ENCODE results near the gene BMF. TPM values are rescaled to one million over a fixed set of nuclear protein-coding genes. Genes with fewer than 3 reads are reported as not detected.

Gene BMF
- total and polyA plus RNA-seq, 7 donors: 0.65 to 7.2 (median 3.4) TPM

DNA sequence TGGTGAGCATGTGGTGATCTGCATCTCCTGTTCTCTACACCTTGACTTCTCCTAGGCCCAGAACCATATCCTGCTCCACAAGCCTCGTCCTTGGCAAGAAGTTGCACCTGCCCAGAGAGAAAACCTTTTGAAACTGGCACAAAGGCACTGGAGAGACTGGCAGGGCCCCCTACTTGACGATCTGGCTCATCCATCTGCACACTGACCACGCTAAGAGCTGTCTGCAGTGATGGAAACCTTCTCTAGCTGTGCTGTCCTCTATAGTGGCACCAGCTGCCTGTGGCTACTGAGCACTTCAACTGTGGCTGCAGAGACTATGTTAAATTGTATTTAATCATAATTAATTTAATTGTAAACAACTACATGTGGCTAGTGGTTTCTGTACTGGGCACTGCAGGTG, 43.5 kb downstream of the BMF start:
- ATAC-seq: no peak
- intact Hi-C loops (cut with DNase I): loop anchor here (5.0 kb wide), 2 partner anchors 37 to 87 kb away; no protein-coding TSS in a partner anchor
- TF ChIP-seq, protein P1, sequence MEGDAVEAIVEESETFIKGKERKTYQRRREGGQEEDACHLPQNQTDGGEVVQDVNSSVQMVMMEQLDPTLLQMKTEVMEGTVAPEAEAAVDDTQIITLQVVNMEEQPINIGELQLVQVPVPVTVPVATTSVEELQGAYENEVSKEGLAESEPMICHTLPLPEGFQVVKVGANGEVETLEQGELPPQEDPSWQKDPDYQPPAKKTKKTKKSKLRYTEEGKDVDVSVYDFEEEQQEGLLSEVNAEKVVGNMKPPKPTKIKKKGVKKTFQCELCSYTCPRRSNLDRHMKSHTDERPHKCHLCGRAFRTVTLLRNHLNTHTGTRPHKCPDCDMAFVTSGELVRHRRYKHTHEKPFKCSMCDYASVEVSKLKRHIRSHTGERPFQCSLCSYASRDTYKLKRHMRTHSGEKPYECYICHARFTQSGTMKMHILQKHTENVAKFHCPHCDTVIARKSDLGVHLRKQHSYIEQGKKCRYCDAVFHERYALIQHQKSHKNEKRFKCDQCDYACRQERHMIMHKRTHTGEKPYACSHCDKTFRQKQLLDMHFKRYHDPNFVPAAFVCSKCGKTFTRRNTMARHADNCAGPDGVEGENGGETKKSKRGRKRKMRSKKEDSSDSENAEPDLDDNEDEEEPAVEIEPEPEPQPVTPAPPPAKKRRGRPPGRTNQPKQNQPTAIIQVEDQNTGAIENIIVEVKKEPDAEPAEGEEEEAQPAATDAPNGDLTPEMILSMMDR (IDR thresholded peaks at IDR 0.05): no peak
- Histone ChIP-seq H3K9me3 (no peaks in the 10 kb centered on the region), H3K27me3 (ENCODE audit: insufficient read depth in 3 of 3, low read length in 2 of 3) (no peaks in the 10 kb centered on the region), H3K4me3 (no peak overlapping the region), H3K27ac (no peak overlapping the region), H3K4me1 (peaks cover 44% of the 10 kb centered on the region), H3K36me3 (ENCODE audit: insufficient read depth in 1 of 2, low read depth in 1 of 2) (no peaks in the 10 kb centered on the region)
- WGBS, 3 donors: 84 to 90% (median 85%) methylated on average over 3 of the region's 3 CpGs
- DNase-seq: no peak

DNA sequence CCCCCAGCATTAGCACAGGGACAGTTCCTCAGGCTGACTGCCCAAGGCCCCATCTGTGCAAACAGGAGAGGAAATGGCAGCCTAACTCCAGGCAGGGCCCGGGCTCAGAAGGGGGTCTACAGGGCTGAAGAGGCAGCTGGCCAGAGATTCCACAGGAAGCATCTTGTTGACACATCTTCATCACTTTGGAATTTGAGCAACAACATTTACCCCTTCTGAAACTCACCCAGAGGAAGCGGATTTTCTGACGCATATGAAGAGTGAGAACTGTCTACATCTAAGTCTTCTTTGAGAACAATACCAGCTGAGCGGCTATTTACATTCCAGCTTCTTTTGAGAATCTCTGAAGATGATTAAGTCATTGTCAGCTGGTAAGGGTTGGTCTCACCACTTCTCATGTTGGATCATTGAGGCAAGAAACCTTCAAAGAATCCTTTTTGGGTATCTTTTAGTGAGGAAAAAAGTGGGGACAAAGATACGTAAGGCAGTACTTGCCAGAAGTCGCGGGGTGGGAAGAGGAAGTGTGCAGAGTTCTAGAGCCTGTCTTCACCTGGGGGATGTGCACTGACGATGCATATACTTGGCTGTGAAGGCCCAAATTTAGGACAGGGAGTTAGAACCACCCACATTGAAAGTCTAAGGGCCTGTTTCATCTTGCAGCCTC, 44.3 kb downstream of the BMF start:
- intact Hi-C loops (cut with DNase I): no loop called here
- 77 to 82% (median 81%) methylated on average over 8 of the region's 8 CpGs for WGBS, 3 donors

DNA sequence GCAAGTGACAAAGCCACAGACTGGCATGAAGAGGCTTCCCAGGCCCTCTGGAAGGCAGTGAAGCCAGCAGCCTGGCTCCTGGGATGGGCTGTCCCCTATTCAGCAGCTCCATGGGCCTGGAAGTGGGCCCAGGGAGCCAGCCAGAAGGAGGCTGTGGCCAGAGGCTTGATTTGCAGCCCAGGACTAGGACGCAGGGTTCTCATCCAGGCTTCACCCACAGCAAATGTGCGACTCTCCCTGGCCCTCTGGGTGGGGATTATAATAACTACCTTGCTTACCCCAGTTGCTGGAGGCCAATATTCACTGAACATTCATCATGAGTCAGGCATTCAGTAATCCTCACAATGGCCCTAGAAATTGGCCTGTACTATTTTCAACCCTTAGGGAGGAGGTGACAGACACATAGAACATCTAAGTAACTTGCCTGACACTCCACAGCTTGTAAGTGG, 45.1 kb downstream of the BMF start:
- WGBS, 3 donors: 22 to 35% (median 29%) methylated on average over 2 of the region's 2 CpGs
- intact Hi-C loops (cut with DNase I): no loop called here
- peak; percentile 93 to 97 (median 96) for ATAC-seq
- H3K36me3 ChIP-seq (ENCODE audit: insufficient read depth in 1 of 2, low read depth in 1 of 2): no peaks in the 10 kb centered on the region
- H3K9me3 ChIP-seq: no peaks in the 10 kb centered on the region
- H3K4me3 ChIP-seq: no peak overlapping the region
- no peaks in the 10 kb centered on the region for H3K27me3 ChIP-seq (ENCODE audit: insufficient read depth in 3 of 3, low read length in 2 of 3)
- TF ChIP-seq, protein P1 (IDR thresholded peaks at IDR 0.05): no peak
- peaks cover 31% of the 10 kb centered on the region for H3K4me1 ChIP-seq
- peak; percentile 69 to 90 for DNase-seq
- peak overlapping the region; percentile 79 for H3K27ac ChIP-seq

More for the DNA sequence above, 44.3 kb downstream of the BMF start:
- H3K27ac ChIP-seq: peak overlapping the region; percentile 79
- no peaks in the 10 kb centered on the region for H3K27me3 ChIP-seq (ENCODE audit: insufficient read depth in 3 of 3, low read length in 2 of 3)
- DNase-seq (no peak), ATAC-seq (no peak)
- H3K9me3 ChIP-seq: no peaks in the 10 kb centered on the region
- no peaks in the 10 kb centered on the region for H3K36me3 ChIP-seq (ENCODE audit: insufficient read depth in 1 of 2, low read depth in 1 of 2)
- peaks cover 36% of the 10 kb centered on the region for H3K4me1 ChIP-seq
- H3K4me3 ChIP-seq: no peak overlapping the region
- TF ChIP-seq, protein P1 (IDR thresholded peaks at IDR 0.05): no peak

DNA sequence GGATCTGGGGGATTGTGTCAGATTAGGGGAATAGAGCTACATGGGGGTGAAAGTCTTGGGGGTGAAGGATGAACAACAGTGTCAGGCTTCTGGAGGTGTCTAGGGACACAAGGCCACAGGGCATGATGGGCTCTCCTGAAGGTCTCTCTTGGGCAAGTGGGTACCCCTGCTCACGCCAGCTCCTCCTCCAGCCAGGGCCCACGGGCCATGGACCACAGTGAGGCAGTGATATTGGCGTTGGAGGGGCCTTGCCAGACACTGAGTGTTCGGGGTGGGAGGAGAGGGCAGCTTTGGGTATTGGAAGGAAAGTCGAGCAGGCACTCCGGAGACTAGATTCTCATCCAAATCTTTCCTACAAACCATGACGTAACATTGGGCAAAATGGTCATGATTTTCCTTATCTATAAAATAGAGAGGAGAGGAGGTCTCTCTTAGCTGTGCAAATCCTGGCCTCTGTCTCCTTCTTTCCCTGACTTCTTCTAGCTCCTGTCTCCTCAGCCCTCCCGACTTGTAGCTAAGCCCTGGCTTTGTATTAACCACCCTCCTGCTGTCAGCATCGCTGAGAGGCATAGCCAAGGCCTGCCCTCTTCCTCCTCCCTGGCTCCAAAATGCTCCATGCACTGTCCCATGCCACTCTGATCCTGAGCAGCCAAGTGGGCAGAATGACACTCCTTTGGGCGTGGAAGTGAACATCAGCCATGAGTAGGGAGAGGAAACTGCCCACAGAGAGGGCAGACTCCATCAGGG, 45.7 kb downstream of the BMF start:
- Histone ChIP-seq H3K9me3 (no peaks in the 10 kb centered on the region), H3K27ac (peak overlapping the region; percentile 79), H3K36me3 (ENCODE audit: insufficient read depth in 1 of 2, low read depth in 1 of 2) (no peaks in the 10 kb centered on the region), H3K27me3 (ENCODE audit: insufficient read depth in 3 of 3, low read length in 2 of 3) (no peaks in the 10 kb centered on the region), H3K4me3 (no peak overlapping the region), H3K4me1 (peaks cover 25% of the 10 kb centered on the region)
- ATAC-seq (peak in 2 of 4 donors; percentile 47 to 48), DNase-seq (no peak)
- TF ChIP-seq, protein P1 (IDR thresholded peaks at IDR 0.05): no peak
- intact Hi-C loops (cut with DNase I): no loop called here
- 53 to 73% (median 60%) methylated on average over 10 of the region's 10 CpGs for WGBS, 3 donors

Measured in psoas muscle (tissue), 8 donors.